GM12891 (cell line): ENCODE data around the gene KIAA0825.

Experiments used
- DNase-seq: peaks from one replicate; pipeline ENCODE4 v3.0.0; 2011; ENCODE audit warnings: low spot score; ENCODE audit not compliant: insufficient read length
- FAIRE-seq: peaks from 2 replicates; lab custom pipeline; 2011; peaks lifted over from hg19 to GRCh38; lab: Jason Lieb, UNC
- PAX5 ChIP-seq: IDR thresholded peaks from 2 replicates; pipeline ENCODE4 v1.6.1; 2011; ENCODE audit warnings: low read length, moderate library complexity, mild to moderate bottlenecking; ENCODE audit not compliant: insufficient read depth, severe bottlenecking
- POLR2A ChIP-seq: IDR thresholded peaks from 2 replicates; pipeline ENCODE4 v1.6.1; 2011; ENCODE audit warnings: low read depth, low read length, control low read depth
- POLR2AphosphoS5 ChIP-seq: IDR thresholded peaks from 2 replicates; pipeline ENCODE4 v1.6.1; 2011; ENCODE audit warnings: low read depth, low read length, control low read depth
- POU2F2 ChIP-seq: IDR thresholded peaks from 2 replicates; pipeline ENCODE4 v1.6.1; 2011; ENCODE audit warnings: low read depth, mild to moderate bottlenecking, control low read depth, low read length, moderate library complexity
- SPI1 ChIP-seq: IDR thresholded peaks from 2 replicates; pipeline ENCODE4 v1.6.1; 2011; ENCODE audit warnings: low read depth, low read length, control low read depth
- TAF1 ChIP-seq: IDR thresholded peaks from 2 replicates; pipeline ENCODE4 v1.6.1; 2011; ENCODE audit warnings: low read depth, low read length, control low read depth

Gene KIAA0825

DNA sequence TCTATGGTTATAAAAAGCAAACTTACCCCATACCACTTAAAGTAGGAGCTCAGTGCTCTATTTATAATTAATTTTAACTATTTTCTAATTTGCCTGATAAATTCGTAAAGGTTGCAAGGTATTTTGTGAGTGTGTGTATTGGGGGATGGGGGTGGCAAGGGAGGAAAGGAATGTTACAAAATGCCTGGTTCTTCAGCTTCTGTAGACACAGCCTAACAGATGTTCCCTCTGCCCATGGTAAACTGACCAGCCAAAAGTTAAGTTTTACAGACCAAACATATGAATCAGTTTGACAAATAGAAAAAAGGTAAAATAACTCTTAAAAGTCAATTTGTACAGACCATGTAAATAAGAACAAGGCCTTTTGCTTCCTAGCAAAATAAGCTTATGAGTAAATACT is 232.6 kb downstream of the KIAA0825 start:
- TF ChIP-seq POU2F2 = no peak
- no peak for TF ChIP-seq POLR2AphosphoS5
- DNase-seq = no peak

DNA sequence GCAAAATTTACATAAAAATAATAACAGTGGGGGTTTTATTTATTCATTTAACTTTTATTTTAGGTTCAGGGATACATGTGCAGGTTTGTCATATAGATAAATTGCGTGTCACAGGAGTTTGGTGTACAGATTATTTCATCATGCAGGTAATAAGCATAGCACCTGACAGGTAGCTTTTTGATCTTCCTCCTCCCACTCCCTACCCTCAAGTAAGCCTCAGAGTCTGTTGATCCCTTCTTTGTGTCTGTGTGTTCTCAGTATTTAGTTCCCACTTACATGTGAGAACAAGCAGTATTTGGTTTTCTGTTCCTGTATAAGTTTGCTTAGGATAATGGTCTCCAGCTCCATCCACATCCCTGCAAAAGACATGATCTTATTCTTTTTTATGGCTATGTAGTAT is 240.3 kb downstream of the KIAA0825 start:
- DNase-seq (no peak), FAIRE-seq (no peak)
- TF ChIP-seq POU2F2 = no peak
- no peak for TF ChIP-seq POLR2A
- TF ChIP-seq TAF1 = no peak
- no peak for TF ChIP-seq POLR2AphosphoS5
- no peak for TF ChIP-seq PAX5
- no peak for TF ChIP-seq SPI1

More for the DNA sequence above, 232.6 kb downstream of the KIAA0825 start:
- FAIRE-seq = no peak

DNA sequence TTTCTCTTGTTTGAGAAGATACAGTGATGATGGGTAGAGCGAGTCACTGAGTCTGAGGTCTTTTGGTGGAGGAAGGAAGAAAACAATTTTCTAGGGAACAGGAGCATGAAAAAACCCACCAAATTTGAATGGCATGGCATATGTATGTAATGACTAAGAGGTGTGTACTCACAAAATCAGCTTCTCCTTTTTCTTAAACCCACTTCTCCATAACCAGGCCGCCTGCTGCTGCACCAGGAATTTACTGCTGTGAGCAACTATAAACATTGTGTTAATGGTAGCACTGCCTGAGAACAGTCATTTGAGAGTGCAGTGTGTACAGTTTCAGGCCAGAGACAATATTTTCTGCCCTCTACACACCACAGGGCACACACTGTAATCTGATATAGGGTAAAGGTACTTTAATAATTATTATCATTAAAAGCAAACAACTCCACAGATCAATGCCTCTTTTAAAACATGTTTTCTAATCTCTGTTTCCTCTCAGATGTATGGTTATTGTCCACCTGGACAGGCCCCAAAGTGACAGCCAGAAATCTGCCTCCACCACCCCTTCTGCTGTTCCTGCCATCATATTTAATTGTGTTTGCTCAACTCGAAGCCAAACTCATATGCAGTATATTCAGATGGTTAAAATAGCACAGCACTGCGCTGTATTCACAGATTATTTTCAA is 241.6 kb downstream of the KIAA0825 start:
- FAIRE-seq (no peak), DNase-seq (no peak)
- TF ChIP-seq TAF1 = no peak
- TF ChIP-seq POU2F2 = no peak
- TF ChIP-seq POLR2AphosphoS5 = no peak
- TF ChIP-seq SPI1 = no peak

DNA sequence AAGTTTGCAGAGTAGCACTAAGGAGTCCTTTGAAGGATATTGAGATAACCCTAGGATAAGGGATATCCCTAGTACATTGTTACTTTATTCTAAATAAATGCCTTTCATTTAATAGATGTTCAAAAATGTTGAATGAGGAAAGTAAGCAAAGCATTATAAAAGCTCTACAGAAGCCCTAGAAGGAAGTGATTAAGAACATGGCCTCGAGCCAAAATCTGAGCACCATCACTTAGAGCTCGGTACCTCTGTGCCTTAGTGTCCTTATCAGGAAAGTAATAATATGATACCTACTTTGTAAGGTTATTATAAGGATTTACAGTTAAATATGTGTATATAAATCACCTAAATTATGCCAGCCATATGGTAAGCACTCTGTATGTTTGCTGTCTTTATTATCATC is 242.6 kb downstream of the KIAA0825 start:
- DNase-seq = no peak
- FAIRE-seq = no peak
- TF ChIP-seq TAF1 (no peak), POU2F2 (no peak), POLR2AphosphoS5 (no peak), SPI1 (no peak), PAX5 (no peak), POLR2A (no peak)

DNA sequence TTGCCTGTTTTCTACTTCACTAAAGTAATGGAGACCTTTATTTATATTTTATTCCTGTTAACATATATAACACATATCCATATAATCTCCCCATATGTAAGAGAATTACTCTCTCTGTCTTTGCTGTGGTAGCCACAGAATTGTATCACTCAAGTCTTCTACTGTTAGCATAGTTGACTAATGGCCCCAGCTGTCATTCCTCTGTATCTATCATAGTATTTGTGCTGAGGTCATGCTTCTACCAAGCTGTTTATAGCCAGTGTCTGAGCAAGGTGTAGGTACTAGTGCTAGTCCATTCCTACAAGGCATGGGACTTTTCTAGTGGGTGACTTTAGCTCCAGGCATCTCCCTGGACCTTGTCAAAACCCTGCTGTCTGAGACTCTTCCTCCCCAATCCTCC is 244.1 kb downstream of the KIAA0825 start:
- TF ChIP-seq SPI1 (no peak), POLR2AphosphoS5 (no peak), PAX5 (no peak), POLR2A (no peak), TAF1 (no peak), POU2F2 (no peak)
- DNase-seq (no peak), FAIRE-seq (no peak)

DNA sequence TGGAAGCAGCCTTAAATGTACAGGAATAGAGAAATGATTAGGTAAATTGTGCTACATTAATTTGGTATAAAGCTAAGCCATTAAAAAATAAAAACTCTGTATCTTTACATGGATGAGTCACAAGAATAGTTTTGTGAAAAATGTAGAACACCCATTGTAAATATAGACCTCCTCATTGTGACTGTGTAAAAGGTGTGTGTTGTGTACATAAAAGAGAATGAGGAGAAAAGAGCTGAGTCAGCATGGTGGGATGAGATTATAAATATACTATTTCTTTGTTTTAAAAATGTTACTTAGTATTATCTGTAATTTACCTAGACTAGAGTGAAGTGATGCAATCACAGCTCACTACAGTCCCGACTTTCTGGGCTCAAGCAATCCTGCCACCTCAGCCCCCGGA is 250.5 kb downstream of the KIAA0825 start:
- TF ChIP-seq POLR2A = no peak
- no peak for TF ChIP-seq PAX5
- no peak for TF ChIP-seq POLR2AphosphoS5
- no peak for TF ChIP-seq POU2F2
- no peak for TF ChIP-seq TAF1
- TF ChIP-seq SPI1 = no peak

DNA sequence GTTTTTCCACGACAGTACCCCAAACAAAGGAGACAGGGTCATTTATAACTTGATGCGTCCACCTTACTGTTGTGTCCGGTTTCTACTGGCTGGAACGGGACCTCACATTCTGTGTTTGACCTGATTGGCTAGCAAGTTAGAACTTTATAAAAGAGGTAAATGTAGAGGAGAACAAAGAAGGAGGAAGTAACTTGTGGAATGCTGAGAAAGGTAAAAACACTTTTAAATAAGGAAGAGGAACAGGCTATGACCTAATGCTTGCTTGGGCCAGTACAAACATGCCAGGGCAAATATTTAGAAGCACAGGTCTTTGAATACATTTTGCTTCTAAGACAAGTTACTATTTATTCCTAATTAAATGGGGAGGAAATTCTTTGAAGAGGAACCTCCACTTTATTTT is 251.6 kb downstream of the KIAA0825 start:
- no peak for DNase-seq
- TF ChIP-seq POLR2A = no peak
- TF ChIP-seq POU2F2 = no peak
- TF ChIP-seq SPI1 = no peak
- no peak for TF ChIP-seq TAF1
- TF ChIP-seq POLR2AphosphoS5 = no peak
- no peak for TF ChIP-seq PAX5
- no peak for FAIRE-seq

More for the DNA sequence above, 250.5 kb downstream of the KIAA0825 start:
- DNase-seq (no peak), FAIRE-seq (no peak)

DNA sequence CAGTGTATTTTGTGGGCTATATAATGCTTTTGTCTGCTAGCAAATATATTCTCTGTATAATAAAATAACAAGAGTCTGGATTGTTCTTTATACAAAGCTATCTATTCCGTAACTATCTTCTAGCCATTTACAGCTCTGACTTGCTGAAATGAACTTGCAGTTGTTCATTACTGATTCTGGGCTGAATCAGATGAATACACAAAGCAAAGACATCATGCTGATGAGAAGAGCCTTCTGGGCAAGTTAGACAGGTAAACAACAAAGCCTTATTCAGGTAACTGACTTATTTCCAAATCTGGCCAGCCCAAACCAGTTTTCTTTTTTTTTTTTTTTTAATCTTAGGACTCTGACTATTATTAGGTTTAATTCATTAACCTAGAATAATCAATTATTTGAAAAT is 255.5 kb downstream of the KIAA0825 start:
- DNase-seq (no peak), FAIRE-seq (no peak)
- no peak for TF ChIP-seq PAX5
- TF ChIP-seq POU2F2 = no peak
- TF ChIP-seq SPI1 = no peak
- TF ChIP-seq POLR2AphosphoS5 = no peak
- no peak for TF ChIP-seq TAF1
- TF ChIP-seq POLR2A = no peak

DNA sequence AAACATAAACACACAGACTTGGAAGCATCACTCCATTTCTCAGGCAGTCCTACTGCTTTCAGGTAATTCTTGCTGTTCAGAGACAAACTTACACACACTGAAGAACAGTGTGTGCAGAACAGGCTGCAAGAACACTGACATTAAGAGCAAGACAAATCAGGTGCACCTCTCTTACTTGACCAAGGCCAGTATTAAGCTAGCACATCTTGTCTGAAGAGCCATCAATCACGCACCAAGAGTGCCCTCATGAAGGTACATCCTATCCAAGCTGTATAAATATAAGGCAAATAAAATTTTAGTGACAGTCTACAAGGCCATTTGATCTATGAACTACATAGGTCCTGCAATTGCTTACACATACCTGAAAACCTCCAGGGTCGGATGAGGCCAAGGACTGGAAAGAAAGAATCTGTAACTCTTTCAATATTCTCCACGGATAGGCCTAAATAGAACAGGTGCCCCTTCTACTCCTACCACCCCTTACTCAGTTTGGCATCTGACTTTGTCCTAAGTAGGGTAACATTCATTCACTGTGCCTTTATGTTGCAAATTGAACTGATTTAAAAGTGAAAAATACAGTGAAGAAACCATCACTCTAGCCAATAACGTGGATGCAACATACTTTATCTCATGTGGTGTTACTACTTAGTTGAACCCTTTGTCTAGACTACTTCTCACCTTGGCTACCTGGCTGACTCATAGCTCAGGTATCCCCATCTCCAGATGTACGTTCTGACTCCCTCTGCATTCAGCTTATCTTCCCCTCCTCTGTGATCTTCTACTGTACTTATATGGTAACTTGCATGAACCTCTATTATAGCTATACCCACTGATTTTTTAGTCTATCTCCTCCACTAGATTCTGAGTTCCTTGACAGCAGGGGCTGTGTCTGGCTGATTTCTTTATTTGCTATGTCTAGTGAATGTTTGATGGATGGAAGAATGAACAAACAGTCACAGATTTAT is 256.3 kb downstream of the KIAA0825 start:
- peak; percentile 5 for FAIRE-seq
- no peak for TF ChIP-seq POLR2A
- no peak for TF ChIP-seq SPI1
- no peak for TF ChIP-seq TAF1
- no peak for TF ChIP-seq PAX5
- no peak for TF ChIP-seq POU2F2
- TF ChIP-seq POLR2AphosphoS5 = no peak
- no peak for DNase-seq

DNA sequence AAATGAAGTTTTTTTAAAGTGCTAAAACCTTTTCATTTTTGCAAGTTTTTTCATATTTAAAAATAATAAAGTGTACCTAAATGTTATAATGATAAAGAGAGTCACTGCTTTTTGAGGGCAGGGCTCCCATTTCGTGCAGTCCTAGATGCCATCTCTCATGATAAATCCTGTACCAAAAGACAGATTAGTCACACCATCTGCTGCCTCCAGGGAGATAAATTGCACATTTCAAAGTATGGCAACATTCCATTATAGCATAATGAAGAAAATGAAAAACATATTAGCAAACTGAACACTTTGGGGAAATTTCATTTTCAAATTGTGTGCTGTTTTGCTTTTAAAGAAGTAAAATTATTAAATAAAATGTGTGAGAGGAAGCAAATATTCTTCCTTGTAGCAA is 257.2 kb downstream of the KIAA0825 start:
- TF ChIP-seq POU2F2 (no peak), TAF1 (no peak), SPI1 (no peak), POLR2A (no peak), PAX5 (no peak), POLR2AphosphoS5 (no peak)
- DNase-seq = no peak
- FAIRE-seq = no peak
